Measurements from ENCODE around the gene PAK6.

PAK6 gene

GRCh38 chr15:40257656-40258450, 19.0 kb downstream of the PAK6 start:
- DNase-seq: no peak

- no peak for DNase-seq
Observed at GRCh38 chr15:40258544-40258943, 19.7 kb downstream of the PAK6 start.

- DNase-seq: no peak
Observed at GRCh38 chr15:40259021-40259420, 20.2 kb downstream of the PAK6 start.

- no peak for DNase-seq
Observed at GRCh38 chr15:40263024-40263754, 24.3 kb downstream of the PAK6 start.

DNA sequence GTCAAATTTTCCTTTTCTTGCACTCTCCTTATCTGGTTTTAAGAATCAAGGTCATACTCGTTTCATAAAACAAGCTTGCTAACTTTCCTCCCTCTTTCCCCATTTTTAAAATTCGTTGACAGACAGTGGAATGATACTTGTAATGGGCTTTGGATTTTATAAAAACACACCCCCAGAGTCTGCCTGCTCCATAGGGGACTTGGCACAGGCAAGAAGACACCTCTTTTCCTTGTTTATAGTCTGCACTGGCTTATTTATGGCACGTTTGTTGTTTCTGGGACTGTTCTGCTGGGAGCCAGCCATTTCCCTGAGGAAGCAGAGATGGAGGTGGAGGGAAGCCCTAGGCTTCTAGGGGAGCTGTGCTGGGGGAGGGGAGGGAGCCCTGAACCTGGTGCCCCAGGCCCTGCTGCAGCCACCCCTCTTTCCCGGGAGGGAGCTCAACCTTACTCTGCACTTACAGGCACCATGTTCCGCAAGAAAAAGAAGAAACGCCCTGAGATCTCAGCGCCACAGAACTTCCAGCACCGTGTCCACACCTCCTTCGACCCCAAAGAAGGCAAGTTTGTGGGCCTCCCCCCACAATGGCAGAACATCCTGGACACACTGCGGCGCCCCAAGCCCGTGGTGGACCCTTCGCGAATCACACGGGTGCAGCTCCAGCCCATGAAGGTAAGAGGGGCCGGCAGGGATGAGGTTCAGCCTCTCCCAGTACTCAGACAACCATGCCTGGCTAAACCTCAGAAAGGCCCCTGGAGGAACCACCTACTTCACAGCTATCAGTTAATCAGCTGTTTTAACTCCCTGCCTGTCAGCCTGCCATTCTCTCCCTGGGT, 25.7 kb downstream of the PAK6 start:
- no peak for DNase-seq

DNA sequence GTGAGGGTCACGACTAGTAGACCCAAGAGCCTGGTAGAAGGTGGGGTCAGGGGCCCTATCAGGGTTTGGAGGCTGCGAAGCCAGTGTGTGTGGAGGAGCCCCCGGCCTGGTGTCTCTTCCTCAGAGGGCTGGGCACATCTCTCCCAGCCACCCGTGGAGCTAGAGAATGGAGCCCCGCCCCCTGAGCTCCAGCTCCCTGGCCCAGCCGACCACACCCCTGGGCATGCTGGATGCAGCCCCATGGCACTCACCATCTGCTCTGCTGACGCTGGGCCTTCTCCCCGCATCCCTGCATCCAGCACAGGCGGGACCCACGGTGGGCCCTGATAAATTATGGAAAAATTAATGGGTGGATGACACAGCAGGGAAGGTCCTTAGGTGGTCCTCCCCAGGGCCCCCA, 26.5 kb downstream of the PAK6 start:
- DNase-seq: no peak

DNA sequence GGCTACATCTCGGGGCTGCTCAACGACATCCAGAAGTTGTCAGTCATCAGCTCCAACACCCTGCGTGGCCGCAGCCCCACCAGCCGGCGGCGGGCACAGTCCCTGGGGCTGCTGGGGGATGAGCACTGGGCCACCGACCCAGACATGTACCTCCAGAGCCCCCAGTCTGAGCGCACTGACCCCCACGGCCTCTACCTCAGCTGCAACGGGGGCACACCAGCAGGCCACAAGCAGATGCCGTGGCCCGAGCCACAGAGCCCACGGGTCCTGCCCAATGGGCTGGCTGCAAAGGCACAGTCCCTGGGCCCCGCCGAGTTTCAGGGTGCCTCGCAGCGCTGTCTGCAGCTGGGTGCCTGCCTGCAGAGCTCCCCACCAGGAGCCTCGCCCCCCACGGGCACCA, 27.0 kb downstream of the PAK6 start:
- DNase-seq: no peak

- no peak for DNase-seq
Observed at GRCh38 chr15:40266828-40267304, 28.0 kb downstream of the PAK6 start.

- no peak for DNase-seq
Observed at GRCh38 chr15:40267670-40268069, 28.8 kb downstream of the PAK6 start.

GRCh38 chr15:40269604-40270003, 30.7 kb downstream of the PAK6 start:
- DNase-seq: no peak

DNA sequence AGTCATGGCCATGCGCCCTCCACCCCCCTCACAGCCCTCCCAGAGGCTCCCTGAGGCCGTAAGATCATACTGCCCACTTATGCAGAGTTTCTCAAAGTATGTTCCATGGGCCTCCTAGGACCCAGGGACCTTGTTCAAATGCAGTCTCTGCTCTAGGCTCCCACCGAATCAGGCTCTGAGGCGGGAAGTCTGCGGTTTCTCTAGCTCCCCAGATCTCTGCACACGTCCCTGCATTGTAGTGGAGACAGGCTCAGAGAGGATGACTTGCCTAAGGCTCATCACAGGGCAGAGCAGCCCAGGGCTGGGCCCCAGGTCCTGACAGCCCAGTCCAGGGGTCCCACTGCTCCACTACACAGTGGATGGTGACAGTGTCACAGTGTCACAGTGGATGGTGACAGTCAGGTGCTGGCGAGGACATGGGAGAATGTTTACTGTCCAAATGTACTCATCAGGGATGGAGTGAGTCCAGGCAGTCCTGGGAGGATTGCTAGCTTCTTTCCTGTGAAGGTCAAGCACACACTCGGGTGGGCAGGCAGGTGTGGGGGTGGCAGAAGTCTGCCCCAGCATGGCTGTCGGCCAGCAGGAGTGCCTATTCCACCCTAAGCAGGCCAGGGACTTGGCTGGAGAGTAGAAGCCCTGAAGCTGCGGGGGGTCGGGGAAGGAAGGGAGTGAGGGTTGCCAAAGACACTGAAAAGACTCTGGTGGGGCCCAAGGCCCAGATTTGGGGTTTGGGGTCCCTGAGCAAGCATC, 31.6 kb downstream of the PAK6 start:
- DNase-seq: no peak

- DNase-seq: no peak
Observed at GRCh38 chr15:40271685-40272484, 33.0 kb downstream of the PAK6 start.

DNA sequence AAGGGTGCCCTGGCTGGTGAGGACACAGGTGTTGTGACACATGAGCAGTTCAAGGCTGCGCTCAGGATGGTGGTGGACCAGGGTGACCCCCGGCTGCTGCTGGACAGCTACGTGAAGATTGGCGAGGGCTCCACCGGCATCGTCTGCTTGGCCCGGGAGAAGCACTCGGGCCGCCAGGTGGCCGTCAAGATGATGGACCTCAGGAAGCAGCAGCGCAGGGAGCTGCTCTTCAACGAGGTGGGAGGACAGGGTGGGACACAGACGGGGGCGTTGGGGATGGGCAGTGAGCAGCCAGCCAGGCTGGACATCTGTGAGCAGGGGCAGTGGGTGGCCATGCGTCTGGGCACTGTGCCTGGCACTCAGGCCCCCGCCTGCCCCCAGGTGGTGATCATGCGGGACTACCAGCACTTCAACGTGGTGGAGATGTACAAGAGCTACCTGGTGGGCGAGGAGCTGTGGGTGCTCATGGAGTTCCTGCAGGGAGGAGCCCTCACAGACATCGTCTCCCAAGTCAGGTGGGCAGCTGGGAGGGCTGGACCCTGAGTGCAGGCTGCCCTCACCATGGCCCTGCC, 33.7 kb downstream of the PAK6 start:
- no peak for DNase-seq

GRCh38 chr15:40273428-40273827, 34.6 kb downstream of the PAK6 start:
- DNase-seq: no peak

DNA sequence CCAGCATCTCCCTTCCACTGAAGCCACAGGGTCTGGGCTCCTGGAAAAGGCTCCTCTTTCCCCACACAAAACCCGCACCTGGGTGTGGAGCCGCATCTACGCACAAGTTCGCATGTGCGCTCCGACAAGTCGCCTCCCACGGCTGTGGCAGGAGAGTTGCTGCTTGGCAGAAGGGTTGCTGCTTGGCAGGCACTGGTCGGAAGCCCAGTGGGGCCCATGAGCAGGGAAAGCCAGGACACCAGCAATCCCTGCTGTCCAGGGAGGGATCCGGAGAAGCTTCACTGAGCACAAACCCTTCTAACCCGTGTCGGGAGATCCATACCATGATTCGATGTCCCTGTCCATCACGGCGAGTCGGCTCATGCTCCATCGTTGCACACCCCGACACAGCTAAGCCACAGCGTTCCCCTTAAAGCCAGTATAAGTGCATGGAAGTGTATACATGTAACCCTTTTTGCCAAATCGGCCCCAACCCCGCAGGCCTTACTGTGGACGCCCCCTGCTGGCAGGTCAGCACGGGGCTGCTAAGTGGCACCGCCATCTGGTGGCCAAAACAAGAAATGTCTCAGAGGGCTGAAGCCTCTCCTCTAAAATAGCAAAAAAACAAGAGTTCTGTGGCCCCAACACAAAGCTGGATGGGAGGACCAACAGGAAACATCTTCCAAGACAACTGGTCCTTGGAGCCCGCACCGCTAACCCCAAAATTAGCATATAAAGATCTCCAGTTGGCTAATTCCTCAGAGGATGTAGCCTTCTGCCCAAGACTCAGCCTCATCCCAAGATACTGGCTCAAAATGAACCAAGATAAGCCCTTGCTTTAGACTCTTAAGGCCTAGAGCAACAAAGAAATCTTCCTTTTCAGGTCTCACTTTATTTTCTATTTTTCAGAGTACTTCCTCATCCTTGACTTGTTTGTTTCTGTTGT, 35.7 kb downstream of the PAK6 start:
- peak; percentile 42 for DNase-seq

GRCh38 chr15:40275523-40275922, 36.7 kb downstream of the PAK6 start:
- DNase-seq: no peak

GRCh38 chr15:40275954-40276353, 37.1 kb downstream of the PAK6 start:
- DNase-seq: no peak

- DNase-seq: no peak
Observed at GRCh38 chr15:40276927-40277326, 38.1 kb downstream of the PAK6 start.

- no peak for DNase-seq
Observed at GRCh38 chr15:40277471-40277870, 38.6 kb downstream of the PAK6 start.

- DNase-seq: no peak
Observed at GRCh38 chr15:40278026-40278425, 39.2 kb downstream of the PAK6 start.
